ENCODE measurements around the gene STARD9. TPM values are rescaled to one million over a fixed set of nuclear protein-coding genes. Genes with fewer than 3 reads are reported as not detected.

The STARD9 gene
- total and polyA plus RNA-seq, 9 of the 15 experiments (the other 6 are each of a cell fraction or from before 2014, with no cell fraction given) = 0.45 to 6.0 (median 3.6) TPM

DNA sequence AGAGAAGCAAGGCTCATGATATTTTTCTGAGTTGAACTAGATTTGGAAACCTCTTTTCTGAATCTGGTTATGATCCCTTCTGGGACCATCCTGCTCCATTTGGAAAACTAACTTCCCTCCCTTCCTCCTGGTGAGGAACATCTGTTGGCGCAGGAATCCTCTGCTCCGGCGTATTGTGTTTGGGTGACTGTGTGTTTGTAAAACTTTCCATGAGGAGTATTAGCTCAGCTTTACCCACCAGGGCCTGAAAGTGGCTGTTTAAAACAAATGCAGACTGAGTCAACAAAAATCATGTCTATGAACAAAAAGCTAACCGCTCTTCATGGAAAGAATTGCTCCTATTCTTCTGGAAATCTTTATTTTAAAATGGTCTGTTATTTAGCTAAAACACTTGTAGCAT lies 17.7 kb downstream of the STARD9 start:
- Histone ChIP-seq H3K36me3 (ENCODE audit: control insufficient read depth, insufficient read depth, low read length) (no peaks in the 10 kb centered on the region), H3K27ac (ENCODE audit: extremely low read depth, low read depth, low read length) (no peak overlapping the region), H3K27me3 (ENCODE audit: control insufficient read depth in 2 of 2, insufficient read depth in 2 of 2, low read length in 2 of 2) (no peaks in the 10 kb centered on the region), H3K9me1 (ENCODE audit: control insufficient read depth, insufficient read depth, low read length) (no peaks in the 10 kb centered on the region), H3K4me1 (replicated peaks in 1 of 2; ENCODE audit: control insufficient read depth in 2 of 2, insufficient read depth in 2 of 2, low read length in 2 of 2) (peaks cover 5 to 14% of the 10 kb centered on the region in 2 experiments; a peak in 4 of 5 replicates), H3K4me3 (no peak overlapping the region), H2AFZ (ENCODE audit: low read depth, low read length) (no peak overlapping the region), H4K20me1 (replicated peaks; ENCODE audit: control insufficient read depth, insufficient read depth, low read length) (no peaks in the 10 kb centered on the region), H3K79me2 (ENCODE audit: control insufficient read depth, insufficient read depth, low read length) (no peaks in the 10 kb centered on the region), H3K9ac (ENCODE audit: insufficient read depth in 1 of 2, low read depth in 2 of 2, low read length in 2 of 2) (no peak overlapping the region), H3K9me3 (replicated peaks; ENCODE audit: control insufficient read depth, insufficient read depth, low read depth, low read length) (no peaks in the 10 kb centered on the region), H3K4me2 (ENCODE audit: insufficient read depth, low read length) (no peak overlapping the region)
- BruUV-seq (replicated peaks) = no TSS peak
- ATAC-seq = no peak
- 98% methylated on average over 4 of the region's 4 CpGs for WGBS (ENCODE audit: insufficient coverage, low coverage, missing lambda C conversion rate)
- ChIA-PET CTCF (ENCODE audit: low intra/inter-chr PET ratio) (no interaction called here), POLR2A (interaction anchor here (0.6 to 2.0 kb wide), 3 partner anchors 11 to 144 kb away, joined by 3 to 5 read pairs (median 4); partner anchors contain the start of gene CDAN1)
- in situ Hi-C loops (cut with MboI) (no loop called here), intact Hi-C loops (cut with micrococcal nuclease) (no loop called here)
- TF ChIP-seq STAG1 (CRISPR knock-in tag; IDR thresholded peaks at IDR 0.05; ENCODE audit: borderline replicate concordance) = no peak
- no peak for DNase-seq (ENCODE audit: extremely low read depth in 1 of 4, low spot score in 3 of 4)
- no peak for FAIRE-seq

DNA sequence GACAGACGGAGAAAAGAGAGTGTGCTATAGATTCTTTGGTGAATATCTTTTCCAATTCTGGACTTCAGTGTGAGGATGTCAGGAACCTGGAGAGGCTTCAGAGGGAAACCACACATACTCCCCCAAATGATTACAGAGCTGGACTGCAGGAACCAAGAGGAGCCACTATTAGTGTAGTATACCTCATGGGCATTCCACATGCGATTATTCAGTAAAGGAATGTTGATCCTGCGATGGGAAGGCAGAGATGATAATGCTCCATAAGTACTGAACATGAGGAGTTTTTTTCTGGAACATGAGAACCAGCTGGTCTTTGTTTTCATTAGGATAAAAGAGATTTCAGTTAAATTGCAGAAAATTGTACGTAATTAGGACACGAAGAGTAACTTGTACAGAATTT lies 18.7 kb downstream of the STARD9 start:
- WGBS (ENCODE audit: insufficient coverage, low coverage, missing lambda C conversion rate) = 68% methylated on average over 5 of the region's 5 CpGs
- Histone ChIP-seq H3K36me3 (ENCODE audit: control insufficient read depth, insufficient read depth, low read length) (no peaks in the 10 kb centered on the region), H3K9me3 (replicated peaks; ENCODE audit: control insufficient read depth, insufficient read depth, low read depth, low read length) (no peaks in the 10 kb centered on the region), H3K4me2 (ENCODE audit: insufficient read depth, low read length) (no peak overlapping the region), H3K79me2 (ENCODE audit: control insufficient read depth, insufficient read depth, low read length) (no peaks in the 10 kb centered on the region), H3K27me3 (ENCODE audit: control insufficient read depth in 2 of 2, insufficient read depth in 2 of 2, low read length in 2 of 2) (no peaks in the 10 kb centered on the region), H3K9ac (ENCODE audit: insufficient read depth in 1 of 2, low read depth in 2 of 2, low read length in 2 of 2) (no peak overlapping the region), H4K20me1 (replicated peaks; ENCODE audit: control insufficient read depth, insufficient read depth, low read length) (no peaks in the 10 kb centered on the region), H3K27ac (ENCODE audit: extremely low read depth, low read depth, low read length) (no peak overlapping the region), H3K4me1 (replicated peaks in 1 of 2; ENCODE audit: control insufficient read depth in 2 of 2, insufficient read depth in 2 of 2, low read length in 2 of 2) (peaks cover 0 to 9% of the 10 kb centered on the region in 2 experiments; a peak in 3 of 5 replicates), H2AFZ (ENCODE audit: low read depth, low read length) (no peak overlapping the region), H3K9me1 (ENCODE audit: control insufficient read depth, insufficient read depth, low read length) (no peaks in the 10 kb centered on the region), H3K4me3 (no peak overlapping the region)
- intact Hi-C loops (cut with micrococcal nuclease) = no loop called here
- in situ Hi-C loops (cut with MboI) = no loop called here
- FAIRE-seq (no peak), DNase-seq (ENCODE audit: extremely low read depth in 1 of 4, low spot score in 3 of 4) (no peak), ATAC-seq (no peak)
- POLR2A ChIA-PET = interaction anchor here (2.0 to 5.1 kb wide), 2 partner anchors 10 to 15 kb away, joined by 5 to 35 read pairs; no protein-coding TSS in a partner anchor
- CTCF ChIA-PET (ENCODE audit: low intra/inter-chr PET ratio) = no interaction called here
- BruUV-seq (replicated peaks) = no TSS peak
- TF ChIP-seq GATAD2A (IDR thresholded peaks at IDR 0.05) = no peak
- no peak for TF ChIP-seq MIER1 (IDR thresholded peaks at IDR 0.05; ENCODE audit: low read depth)
- TF ChIP-seq, protein P1, sequence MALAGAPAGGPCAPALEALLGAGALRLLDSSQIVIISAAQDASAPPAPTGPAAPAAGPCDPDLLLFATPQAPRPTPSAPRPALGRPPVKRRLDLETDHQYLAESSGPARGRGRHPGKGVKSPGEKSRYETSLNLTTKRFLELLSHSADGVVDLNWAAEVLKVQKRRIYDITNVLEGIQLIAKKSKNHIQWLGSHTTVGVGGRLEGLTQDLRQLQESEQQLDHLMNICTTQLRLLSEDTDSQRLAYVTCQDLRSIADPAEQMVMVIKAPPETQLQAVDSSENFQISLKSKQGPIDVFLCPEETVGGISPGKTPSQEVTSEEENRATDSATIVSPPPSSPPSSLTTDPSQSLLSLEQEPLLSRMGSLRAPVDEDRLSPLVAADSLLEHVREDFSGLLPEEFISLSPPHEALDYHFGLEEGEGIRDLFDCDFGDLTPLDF (CRISPR knock-in tag; IDR thresholded peaks at IDR 0.05) = no peak
- TF ChIP-seq, protein P2, sequence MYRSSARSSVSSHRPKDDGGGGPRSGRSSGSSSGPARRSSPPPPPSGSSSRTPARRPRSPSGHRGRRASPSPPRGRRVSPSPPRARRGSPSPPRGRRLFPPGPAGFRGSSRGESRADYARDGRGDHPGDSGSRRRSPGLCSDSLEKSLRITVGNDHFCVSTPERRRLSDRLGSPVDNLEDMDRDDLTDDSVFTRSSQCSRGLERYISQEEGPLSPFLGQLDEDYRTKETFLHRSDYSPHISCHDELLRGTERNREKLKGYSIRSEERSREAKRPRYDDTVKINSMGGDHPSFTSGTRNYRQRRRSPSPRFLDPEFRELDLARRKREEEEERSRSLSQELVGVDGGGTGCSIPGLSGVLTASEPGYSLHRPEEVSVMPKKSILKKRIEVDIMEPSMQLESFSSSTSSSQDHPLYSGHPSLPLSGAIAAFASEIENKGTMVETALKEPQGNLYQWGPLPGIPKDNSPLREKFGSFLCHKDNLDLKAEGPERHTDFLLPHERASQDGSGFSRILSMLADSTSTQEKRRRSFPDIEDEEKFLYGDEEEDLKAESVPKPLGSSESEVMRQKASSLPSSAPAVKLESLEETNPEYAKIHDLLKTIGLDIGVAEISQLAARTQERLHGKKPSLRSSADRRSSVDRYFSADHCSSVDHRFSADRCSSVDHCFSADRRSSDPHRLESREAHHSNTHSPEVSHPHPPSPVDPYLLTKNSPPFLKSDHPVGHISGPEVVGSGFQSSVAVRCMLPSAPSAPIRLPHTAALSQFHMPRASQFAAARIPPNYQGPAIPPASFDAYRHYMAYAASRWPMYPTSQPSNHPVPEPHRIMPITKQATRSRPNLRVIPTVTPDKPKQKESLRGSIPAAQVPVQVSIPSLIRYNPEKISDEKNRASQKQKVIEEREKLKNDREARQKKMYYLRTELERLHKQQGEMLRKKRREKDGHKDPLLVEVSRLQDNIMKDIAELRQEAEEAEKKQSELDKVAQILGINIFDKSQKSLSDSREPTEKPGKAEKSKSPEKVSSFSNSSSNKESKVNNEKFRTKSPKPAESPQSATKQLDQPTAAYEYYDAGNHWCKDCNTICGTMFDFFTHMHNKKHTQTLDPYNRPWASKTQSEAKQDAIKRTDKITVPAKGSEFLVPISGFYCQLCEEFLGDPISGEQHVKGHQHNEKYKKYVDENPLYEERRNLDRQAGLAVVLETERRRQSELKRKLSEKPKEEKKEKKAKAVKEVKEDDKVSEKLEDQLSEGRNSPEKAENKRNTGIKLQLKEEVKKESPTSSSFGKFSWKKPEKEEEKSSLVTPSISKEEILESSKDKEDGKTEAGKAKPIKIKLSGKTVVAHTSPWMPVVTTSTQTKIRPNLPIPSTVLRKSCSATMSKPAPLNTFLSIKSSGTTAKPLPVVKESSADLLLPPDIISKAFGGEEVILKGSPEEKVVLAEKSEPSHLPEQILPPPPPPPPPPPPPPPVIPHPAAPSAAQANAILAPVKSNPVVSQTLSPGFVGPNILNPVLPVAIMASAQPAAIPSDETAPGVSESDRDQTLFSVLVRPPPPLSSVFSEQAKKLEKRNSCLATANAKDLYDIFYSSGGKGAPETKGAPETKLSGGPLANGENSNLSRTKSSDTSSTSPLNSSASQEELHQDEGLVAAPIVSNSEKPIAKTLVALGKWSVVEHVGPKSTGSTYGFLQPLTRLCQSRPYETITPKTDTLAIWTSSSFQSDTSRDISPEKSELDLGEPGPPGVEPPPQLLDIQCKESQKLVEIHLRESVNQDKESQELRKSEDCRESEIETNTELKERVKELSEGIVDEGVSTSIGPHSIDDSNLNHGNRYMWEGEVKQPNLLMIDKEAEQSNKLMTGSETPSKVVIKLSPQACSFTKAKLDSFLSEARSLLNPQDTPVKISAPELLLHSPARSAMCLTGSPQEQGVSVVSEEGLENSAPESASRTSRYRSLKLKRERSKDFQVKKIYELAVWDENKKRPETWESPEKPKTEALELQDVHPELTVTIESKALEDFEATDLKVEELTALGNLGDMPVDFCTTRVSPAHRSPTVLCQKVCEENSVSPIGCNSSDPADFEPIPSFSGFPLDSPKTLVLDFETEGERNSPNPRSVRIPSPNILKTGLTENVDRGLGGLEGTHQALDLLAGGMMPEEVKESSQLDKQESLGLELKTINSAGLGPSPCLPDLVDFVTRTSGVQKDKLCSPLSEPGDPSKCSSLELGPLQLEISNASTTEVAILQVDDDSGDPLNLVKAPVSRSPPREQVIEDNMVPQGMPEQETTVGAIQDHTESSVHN (IDR thresholded peaks at IDR 0.05; ENCODE audit: borderline replicate concordance in 1 of 2, low read depth in 1 of 2) = no peak
- no peak for TF ChIP-seq EP400 (IDR thresholded peaks at IDR 0.05)
